SK-N-SH (cell line): ENCODE measurements around the gene OGFOD3. TPM values are rescaled to one million over a fixed set of nuclear protein-coding genes. Genes with fewer than 3 reads are reported as not detected.

Experiments
- CTCF ChIA-PET: fragments of 300-600, 350-600 bp; formaldehyde crosslinking; extraction: SDS; loops from one replicate; lab custom pipeline; 2021; lab: Yijun Ruan, JAX
- POLR2A ChIA-PET: fragments of 350-600 bp; sonication (Branson Sonifier 250); formaldehyde crosslinking; extraction: SDS; loops from one replicate; lab custom pipeline; 2020; ENCODE audit warnings: antibody characterized with exemption, inconsistent platforms; lab: Yijun Ruan, JAX
- DNase-seq: peaks from one replicate; pipeline ENCODE4 v3.0.0; 2012
- H2AFZ ChIP-seq: fragments of 200-600 bp; sonication (generic); 2 replicates; pipeline ENCODE4 v1.8.1; 2016; ENCODE audit warnings: antibody characterized with exemption, mild to moderate bottlenecking, low read depth
- H3F3A ChIP-seq: fragments of 200-600 bp; sonication (generic); replicated peaks from 2 replicates; pipeline ENCODE3; 2016; ENCODE audit warnings: antibody characterized with exemption, mild to moderate bottlenecking; ENCODE audit not compliant: insufficient read depth
- H3K27ac ChIP-seq, 2 experiments: fragments of 200-500 bp in 1 of 2; fragments of 200-600 bp in 1 of 2; sonication (Bioruptor generic) in 1 of 2; sonication (generic), shearing (Covaris generic) in 1 of 2; 2 replicates each; pipeline versions ENCODE4 v1.5.1 to v1.6.1; 2014 to 2016; ENCODE audit warnings: low read depth in 2 of 2, inconsistent platforms in 1 of 2, low read length in 1 of 2, mild to moderate bottlenecking in 1 of 2, mixed read lengths in 1 of 2
- H3K27me3 ChIP-seq: fragments of 200-600 bp; sonication (generic), shearing (Covaris generic); 2 replicates; pipeline ENCODE4 v1.6.1; 2016; ENCODE audit warnings: mixed run types; ENCODE audit not compliant: insufficient read depth
- H3K36me3 ChIP-seq, 2 experiments: fragments of 200-500 bp in 1 of 2; fragments of 200-600 bp in 1 of 2; sonication (Bioruptor generic) in 1 of 2; sonication (generic) in 1 of 2; replicated peaks in 1 of 2; 2 replicates each; pipeline versions ENCODE3 to v1.5.1; 2014 to 2016; ENCODE audit warnings: low read length in 1 of 2, mild to moderate bottlenecking in 1 of 2; ENCODE audit not compliant: insufficient read depth in 2 of 2, control insufficient read depth in 1 of 2
- H3K4me1 ChIP-seq, 2 experiments: fragments of 200-500 bp in 1 of 2; fragments of 200-600 bp in 1 of 2; sonication (Bioruptor generic) in 1 of 2; sonication (generic), shearing (Covaris generic) in 1 of 2; 2 replicates each; pipeline versions ENCODE4 v1.5.1 to v1.6.1; 2014 to 2016; ENCODE audit warnings: low read depth in 1 of 2, low read length in 1 of 2, mixed run types in 1 of 2; ENCODE audit not compliant: insufficient read depth in 2 of 2, control insufficient read depth in 1 of 2
- H3K4me2 ChIP-seq: fragments of 200-600 bp; sonication (generic), shearing (Covaris generic); 2 replicates; pipeline ENCODE4 v1.6.1; 2017; ENCODE audit warnings: mixed run types
- H3K4me3 ChIP-seq, 2 experiments: fragments of 200-500 bp in 1 of 2; fragments of 200-600 bp in 1 of 2; sonication (Bioruptor generic) in 1 of 2; sonication (generic), shearing (Covaris generic) in 1 of 2; 2 replicates each; pipeline versions ENCODE4 v1.5.1 to v1.8.1; 2014 to 2016; ENCODE audit warnings: low read depth in 2 of 2, inconsistent platforms in 1 of 2, low read length in 1 of 2, mild to moderate bottlenecking in 1 of 2, mixed read lengths in 1 of 2, moderate library complexity in 1 of 2
- H3K79me2 ChIP-seq: fragments of 200-600 bp; sonication (generic); 2 replicates; pipeline ENCODE4 v1.8.1; 2017; ENCODE audit warnings: mild to moderate bottlenecking; ENCODE audit not compliant: insufficient read depth
- H3K9ac ChIP-seq: fragments of 200-600 bp; sonication (generic); 2 replicates; pipeline ENCODE4 v1.6.1; 2017; ENCODE audit warnings: mixed run types
- H3K9me2 ChIP-seq: fragments of 200-600 bp; sonication (generic); 2 replicates; pipeline ENCODE4 v1.6.1; 2017; ENCODE audit warnings: mixed run types
- H3K9me3 ChIP-seq: fragments of 200-600 bp; sonication (generic); 2 replicates; pipeline ENCODE4 v1.6.1; 2017; ENCODE audit warnings: mixed run types, mild to moderate bottlenecking, moderate library complexity
- H4K20me1 ChIP-seq: fragments of 200-600 bp; sonication (generic); 2 replicates; pipeline ENCODE4 v1.6.1; 2017; ENCODE audit warnings: mild to moderate bottlenecking, mixed run types; ENCODE audit not compliant: insufficient read depth
- ELF1 ChIP-seq: IDR thresholded peaks from 2 replicates; pipeline ENCODE4 v1.4.0; 2012
- EZH2phosphoT487 ChIP-seq: fragments of 200-600 bp; sonication (generic); IDR thresholded peaks from 2 replicates; pipeline ENCODE4 v1.6.1; 2017; ENCODE audit warnings: low read depth, mixed run types, mild to moderate bottlenecking, antibody characterized with exemption, moderate library complexity, borderline replicate concordance
- FOSL2 ChIP-seq: IDR thresholded peaks from 2 replicates; pipeline ENCODE4 v1.4.0; 2012; ENCODE audit warnings: low read depth, mild to moderate bottlenecking, moderate library complexity, borderline replicate concordance
- GABPA ChIP-seq: IDR thresholded peaks from 2 replicates; pipeline ENCODE4 v1.4.0; 2012; ENCODE audit warnings: low read depth, mild to moderate bottlenecking
- MEF2A ChIP-seq: IDR thresholded peaks from 2 replicates; pipeline ENCODE4 v1.4.0; 2012; ENCODE audit warnings: low read depth, borderline replicate concordance
- NRF1 ChIP-seq: IDR thresholded peaks from 2 replicates; pipeline ENCODE4 v1.6.1; 2012; ENCODE audit warnings: low read depth, mild to moderate bottlenecking, low read length
- RFX5 ChIP-seq: IDR thresholded peaks from 2 replicates; pipeline ENCODE4 v1.6.1; 2012; ENCODE audit warnings: mild to moderate bottlenecking, improper control_type of control experiment, low read length
- SIN3A ChIP-seq: IDR thresholded peaks from 2 replicates; pipeline ENCODE4 v1.6.1; 2012; ENCODE audit warnings: low read depth, mild to moderate bottlenecking, low read length, moderate library complexity, borderline replicate concordance
- TCF12 ChIP-seq: IDR thresholded peaks from 2 replicates; pipeline ENCODE4 v1.4.0; 2012
- TEAD4 ChIP-seq: IDR thresholded peaks from 2 replicates; pipeline ENCODE4 v1.4.0; 2012; ENCODE audit warnings: mild to moderate bottlenecking, borderline replicate concordance; ENCODE audit not compliant: insufficient read depth
- YY1 ChIP-seq: IDR thresholded peaks from 2 replicates; pipeline ENCODE4 v1.4.0; 2012; ENCODE audit warnings: low read depth, mild to moderate bottlenecking
- WGBS: methylation state at CpG from one replicate; pipeline ENCODE4 v1.1.6; 2017; ENCODE audit warnings: low lambda C conversion rate; 5-methylcytosine and 5-hydroxymethylcytosine counted together
- polyA plus RNA-seq, 3 experiments: library from polyadenylated mRNA; depleted of rRNA; stranded (reverse); fragments of >200 nt; gene quantifications; 2 replicates each; pipeline ENCODE4 v1.2.3, GENCODE V29; 2012
- TF ChIP-seq, protein P1 (sequence below): fragments of 200-600 bp; sonication (generic); IDR thresholded peaks from 2 replicates; pipeline ENCODE4 v1.6.1; 2017; ENCODE audit warnings: antibody characterized with exemption, mild to moderate bottlenecking, moderate library complexity
- TF ChIP-seq, protein P2 (sequence below): IDR thresholded peaks from 2 replicates; pipeline ENCODE4; 2012

OGFOD3 gene
- polyA plus RNA-seq, 1 of the 3 experiments (the other 2 are of a cell fraction) = 68.2 TPM

DNA sequence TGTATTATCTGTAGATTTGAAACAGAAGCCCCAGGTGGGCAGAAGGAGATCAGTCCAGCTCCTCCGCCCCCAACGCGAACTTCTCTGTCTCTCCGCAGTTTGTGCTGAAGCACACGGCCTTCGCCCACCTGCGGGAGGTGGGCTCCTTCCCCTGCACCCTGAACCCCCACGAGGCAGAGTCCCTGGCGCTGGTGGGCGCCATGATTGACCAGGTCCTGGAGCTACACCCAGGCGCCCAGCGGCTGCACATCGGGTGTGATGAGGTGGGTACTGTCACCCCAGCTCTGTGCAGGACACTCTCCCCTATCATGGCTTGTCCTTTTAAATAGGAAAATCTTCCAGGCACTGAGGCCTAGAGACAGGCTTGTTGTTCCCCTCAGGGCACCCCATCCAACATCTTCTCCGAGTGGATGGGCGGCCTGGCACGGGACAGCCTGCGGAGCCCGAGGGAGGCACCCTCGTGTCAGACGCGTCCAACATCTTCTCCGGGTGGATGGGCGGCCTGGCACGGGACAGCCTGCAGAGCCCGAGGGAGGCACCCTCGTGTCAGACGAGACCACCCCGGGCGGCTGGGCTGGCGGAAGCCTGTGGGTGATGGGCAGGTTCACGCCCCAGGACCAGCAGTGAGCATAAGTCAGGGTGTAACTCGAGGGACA is 15.3 kb upstream of the OGFOD3 start (continued):
- no peak for TF ChIP-seq SIN3A
- TF ChIP-seq YY1 = no peak
- no peak for TF ChIP-seq TEAD4
- no peak for TF ChIP-seq GABPA
- no peak for TF ChIP-seq TCF12
- TF ChIP-seq, all 33 proteins: peak for 0

DNA sequence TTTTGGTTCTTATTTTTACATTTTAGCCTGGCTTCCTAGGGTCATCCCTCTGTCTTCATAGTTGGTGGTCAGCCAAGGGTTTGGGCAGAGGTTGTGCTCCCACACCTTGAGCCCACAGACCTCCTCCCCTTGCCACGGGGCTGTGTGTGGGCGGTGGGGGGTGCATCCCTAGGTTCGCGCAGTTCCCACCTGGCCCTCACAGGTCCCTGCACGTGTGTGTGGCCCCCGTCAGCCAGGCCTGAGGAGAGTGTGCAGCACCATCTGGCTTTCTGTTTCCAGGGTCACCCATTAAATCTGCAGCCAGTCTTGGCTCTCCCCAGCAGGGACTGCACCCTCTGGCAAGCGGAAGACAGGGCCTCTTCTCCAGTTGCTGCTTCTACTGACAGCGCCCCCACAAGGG is 13.6 kb upstream of the OGFOD3 start:
- Histone ChIP-seq H3K4me1 (no peaks in the 10 kb centered on the region; a peak in 1 of 4 replicates), H3K27me3 (no peaks in the 10 kb centered on the region), H3K4me3 (no peak overlapping the region), H3K79me2 (no peaks in the 10 kb centered on the region), H2AFZ (no peak overlapping the region), H4K20me1 (no peaks in the 10 kb centered on the region), H3K9ac (no peak overlapping the region), H3K27ac (no peak overlapping the region), H3K4me2 (no peak overlapping the region), H3K9me2 (no peaks in the 10 kb centered on the region), H3K36me3 (peaks cover 0 to 4% of the 10 kb centered on the region in 2 experiments), H3K9me3 (no peaks in the 10 kb centered on the region), H3F3A (no peaks in the 10 kb centered on the region)
- TF ChIP-seq RFX5 = no peak
- no peak for TF ChIP-seq ELF1
- no peak for TF ChIP-seq FOSL2
- no peak for TF ChIP-seq SIN3A
- TF ChIP-seq MEF2A = no peak
- TF ChIP-seq, protein P1, sequence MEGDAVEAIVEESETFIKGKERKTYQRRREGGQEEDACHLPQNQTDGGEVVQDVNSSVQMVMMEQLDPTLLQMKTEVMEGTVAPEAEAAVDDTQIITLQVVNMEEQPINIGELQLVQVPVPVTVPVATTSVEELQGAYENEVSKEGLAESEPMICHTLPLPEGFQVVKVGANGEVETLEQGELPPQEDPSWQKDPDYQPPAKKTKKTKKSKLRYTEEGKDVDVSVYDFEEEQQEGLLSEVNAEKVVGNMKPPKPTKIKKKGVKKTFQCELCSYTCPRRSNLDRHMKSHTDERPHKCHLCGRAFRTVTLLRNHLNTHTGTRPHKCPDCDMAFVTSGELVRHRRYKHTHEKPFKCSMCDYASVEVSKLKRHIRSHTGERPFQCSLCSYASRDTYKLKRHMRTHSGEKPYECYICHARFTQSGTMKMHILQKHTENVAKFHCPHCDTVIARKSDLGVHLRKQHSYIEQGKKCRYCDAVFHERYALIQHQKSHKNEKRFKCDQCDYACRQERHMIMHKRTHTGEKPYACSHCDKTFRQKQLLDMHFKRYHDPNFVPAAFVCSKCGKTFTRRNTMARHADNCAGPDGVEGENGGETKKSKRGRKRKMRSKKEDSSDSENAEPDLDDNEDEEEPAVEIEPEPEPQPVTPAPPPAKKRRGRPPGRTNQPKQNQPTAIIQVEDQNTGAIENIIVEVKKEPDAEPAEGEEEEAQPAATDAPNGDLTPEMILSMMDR = no peak
- no peak for TF ChIP-seq NRF1
- TF ChIP-seq, protein P2, sequence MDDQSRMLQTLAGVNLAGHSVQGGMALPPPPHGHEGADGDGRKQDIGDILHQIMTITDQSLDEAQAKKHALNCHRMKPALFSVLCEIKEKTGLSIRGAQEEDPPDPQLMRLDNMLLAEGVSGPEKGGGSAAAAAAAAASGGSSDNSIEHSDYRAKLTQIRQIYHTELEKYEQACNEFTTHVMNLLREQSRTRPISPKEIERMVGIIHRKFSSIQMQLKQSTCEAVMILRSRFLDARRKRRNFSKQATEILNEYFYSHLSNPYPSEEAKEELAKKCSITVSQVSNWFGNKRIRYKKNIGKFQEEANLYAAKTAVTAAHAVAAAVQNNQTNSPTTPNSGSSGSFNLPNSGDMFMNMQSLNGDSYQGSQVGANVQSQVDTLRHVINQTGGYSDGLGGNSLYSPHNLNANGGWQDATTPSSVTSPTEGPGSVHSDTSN = no peak
- no peak for TF ChIP-seq EZH2phosphoT487
- TF ChIP-seq TEAD4 = no peak
- POLR2A ChIA-PET = interaction anchor here (0.9 kb wide), 1 partner anchor 50 kb away, joined by 3 read pairs; no protein-coding TSS in a partner anchor
- 86% methylated on average over 7 of the region's 8 CpGs for WGBS
- no peak for DNase-seq
- CTCF ChIA-PET = interaction anchor here (0.8 to 2.1 kb wide), 3 partner anchors 10 to 81 kb away, joined by 3 to 4 read pairs (median 3); no protein-coding TSS in a partner anchor
